ENCODE data around the gene SLC16A10.

DNA sequence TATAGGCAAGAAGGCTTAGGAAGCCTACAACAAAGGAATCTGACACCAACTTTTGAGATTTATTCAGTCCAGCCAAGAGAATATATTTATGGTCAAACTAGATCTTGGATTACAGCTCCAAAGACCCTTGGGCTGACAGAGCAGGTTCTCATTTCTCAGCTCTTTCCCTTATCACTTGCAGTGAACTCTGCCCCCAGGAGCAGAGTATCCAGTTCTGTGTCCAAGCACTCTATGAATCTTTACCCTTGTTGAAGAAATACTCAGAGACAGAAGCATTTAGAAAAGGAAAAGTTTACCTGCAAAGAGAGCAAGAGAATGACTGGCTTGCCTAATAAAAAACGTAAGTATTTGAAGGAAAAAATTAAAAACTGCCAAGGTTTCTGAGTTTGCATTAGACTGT, 190.5 kb downstream of the SLC16A10 start:
- TF ChIP-seq, protein P1, sequence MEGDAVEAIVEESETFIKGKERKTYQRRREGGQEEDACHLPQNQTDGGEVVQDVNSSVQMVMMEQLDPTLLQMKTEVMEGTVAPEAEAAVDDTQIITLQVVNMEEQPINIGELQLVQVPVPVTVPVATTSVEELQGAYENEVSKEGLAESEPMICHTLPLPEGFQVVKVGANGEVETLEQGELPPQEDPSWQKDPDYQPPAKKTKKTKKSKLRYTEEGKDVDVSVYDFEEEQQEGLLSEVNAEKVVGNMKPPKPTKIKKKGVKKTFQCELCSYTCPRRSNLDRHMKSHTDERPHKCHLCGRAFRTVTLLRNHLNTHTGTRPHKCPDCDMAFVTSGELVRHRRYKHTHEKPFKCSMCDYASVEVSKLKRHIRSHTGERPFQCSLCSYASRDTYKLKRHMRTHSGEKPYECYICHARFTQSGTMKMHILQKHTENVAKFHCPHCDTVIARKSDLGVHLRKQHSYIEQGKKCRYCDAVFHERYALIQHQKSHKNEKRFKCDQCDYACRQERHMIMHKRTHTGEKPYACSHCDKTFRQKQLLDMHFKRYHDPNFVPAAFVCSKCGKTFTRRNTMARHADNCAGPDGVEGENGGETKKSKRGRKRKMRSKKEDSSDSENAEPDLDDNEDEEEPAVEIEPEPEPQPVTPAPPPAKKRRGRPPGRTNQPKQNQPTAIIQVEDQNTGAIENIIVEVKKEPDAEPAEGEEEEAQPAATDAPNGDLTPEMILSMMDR (IDR thresholded peaks at IDR 0.05) = no peak
- no peak for TF ChIP-seq ZFX (IDR thresholded peaks at IDR 0.05; ENCODE audit: borderline replicate concordance)
